Uterus (tissue), 2 donors: Measurements from ENCODE around the gene S100PBP.

ENCODE experiments used
- POLR2A ChIP-seq, 2 donors: fragments of 450-650 bp; IDR thresholded peaks; one replicate each; pipeline ENCODE4 v1.6.1; 2016; ENCODE audit warnings: antibody characterized with exemption in 2 of 2, mild to moderate bottlenecking in 1 of 2, moderate library complexity in 1 of 2
- TF ChIP-seq, protein P1 (sequence below), 4 experiments: fragments of 200-600 bp in 2 of 4; fragments of 450-650 bp in 2 of 4; sonication (generic) in 2 of 4; IDR thresholded peaks; one replicate each; pipeline ENCODE4 v1.5.1; 2016 to 2019; ENCODE audit warnings: antibody characterized with exemption in 4 of 4, mild to moderate bottlenecking in 2 of 4, moderate library complexity in 1 of 4

- TF ChIP-seq, protein P1, sequence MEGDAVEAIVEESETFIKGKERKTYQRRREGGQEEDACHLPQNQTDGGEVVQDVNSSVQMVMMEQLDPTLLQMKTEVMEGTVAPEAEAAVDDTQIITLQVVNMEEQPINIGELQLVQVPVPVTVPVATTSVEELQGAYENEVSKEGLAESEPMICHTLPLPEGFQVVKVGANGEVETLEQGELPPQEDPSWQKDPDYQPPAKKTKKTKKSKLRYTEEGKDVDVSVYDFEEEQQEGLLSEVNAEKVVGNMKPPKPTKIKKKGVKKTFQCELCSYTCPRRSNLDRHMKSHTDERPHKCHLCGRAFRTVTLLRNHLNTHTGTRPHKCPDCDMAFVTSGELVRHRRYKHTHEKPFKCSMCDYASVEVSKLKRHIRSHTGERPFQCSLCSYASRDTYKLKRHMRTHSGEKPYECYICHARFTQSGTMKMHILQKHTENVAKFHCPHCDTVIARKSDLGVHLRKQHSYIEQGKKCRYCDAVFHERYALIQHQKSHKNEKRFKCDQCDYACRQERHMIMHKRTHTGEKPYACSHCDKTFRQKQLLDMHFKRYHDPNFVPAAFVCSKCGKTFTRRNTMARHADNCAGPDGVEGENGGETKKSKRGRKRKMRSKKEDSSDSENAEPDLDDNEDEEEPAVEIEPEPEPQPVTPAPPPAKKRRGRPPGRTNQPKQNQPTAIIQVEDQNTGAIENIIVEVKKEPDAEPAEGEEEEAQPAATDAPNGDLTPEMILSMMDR (IDR thresholded peaks at IDR 0.05), result no peak
- TF ChIP-seq POLR2A (IDR thresholded peaks at IDR 0.05), result no peak
Observed at GRCh38 chr1:32811265-32811664, 6.2 kb upstream of the S100PBP start.
